ENCODE data around the gene STIM1. TPM values are rescaled to one million over a fixed set of nuclear protein-coding genes. Genes with fewer than 3 reads are reported as not detected.

The STIM1 gene
- total RNA-seq, 1 experiment from 2014 or later = 18.0 TPM

GRCh38 chr11:4140067-4140636 lies 284.7 kb downstream of the STIM1 start (continued):
- TF ChIP-seq AFF4 (CRISPR knock-in tag; IDR thresholded peaks at IDR 0.05; ENCODE audit: borderline replicate concordance) (no peak), FOXP1 (CRISPR knock-in tag; IDR thresholded peaks at IDR 0.05; ENCODE audit: borderline replicate concordance) (no peak), ETV6 (CRISPR knock-in tag; IDR thresholded peaks at IDR 0.05) (no peak), ELF4 (CRISPR knock-in tag; IDR thresholded peaks at IDR 0.05; ENCODE audit: low read depth) (no peak), ZNF281 (CRISPR knock-in tag; IDR thresholded peaks at IDR 0.05) (no peak), TEAD4 (CRISPR knock-in tag; IDR thresholded peaks at IDR 0.05) (no peak), GRHL2 (CRISPR knock-in tag; IDR thresholded peaks at IDR 0.05; ENCODE audit: insufficient replicate concordance, severe bottlenecking) (no peak), NFYB (CRISPR knock-in tag; conservative IDR thresholded peaks at IDR 0.05; ENCODE audit: low read depth) (no peak), CREM (CRISPR knock-in tag; IDR thresholded peaks at IDR 0.05) (no peak), ZNF317 (CRISPR knock-in tag; IDR thresholded peaks at IDR 0.05; ENCODE audit: borderline replicate concordance, low read depth) (no peak)

Other genes with a start within 250 kb of the STIM1 start
- 4.5 to 8.7 TPM (median 8.1 TPM) in 3 replicates for gene ART5, start 213.7 kb upstream of the STIM1 start, total RNA-seq (2021)
- not detected in 3 replicates for gene ART1, start 210.5 kb upstream of the STIM1 start, total RNA-seq (2021)
- 0.46 to 1.7 TPM (median 0.73 TPM) in 3 replicates for gene CHRNA10, start 184.3 kb upstream of the STIM1 start, total RNA-seq (2021)
- 81.3 to 91.4 TPM (median 81.4 TPM) in 3 replicates for gene NUP98, start 58.1 kb upstream of the STIM1 start, total RNA-seq (2021)
- gene PGAP2, start 47.1 kb upstream of the STIM1 start, total RNA-seq (2021) = 38.2 to 43.0 TPM (median 40.7 TPM) in 3 replicates
- gene RHOG, start 14.7 kb upstream of the STIM1 start, total RNA-seq (2021) = 28.8 to 33.6 TPM (median 28.8 TPM) in 3 replicates
- 84.8 to 90.6 TPM (median 88.8 TPM) in 3 replicates for gene RRM1, start 239.1 kb downstream of the STIM1 start, total RNA-seq (2021)

Measured in WTC11 (cell line).